OCI-LY7 (cell line): ENCODE data around the gene KRT86.

Experiments used
- CTCF ChIP-seq: fragments of 200-600 bp; sonication (generic); conservative IDR thresholded peaks from 2 replicates; pipeline ENCODE4 v1.5.1; 2014; ENCODE audit warnings: mild to moderate bottlenecking, antibody characterized with exemption, low read length, moderate library complexity, mixed read lengths
- EZH2phosphoT487 ChIP-seq: fragments of 200-600 bp; sonication (generic); IDR thresholded peaks from 2 replicates; pipeline ENCODE4 v1.6.1; 2018; ENCODE audit warnings: low read depth, borderline replicate concordance, mild to moderate bottlenecking, mixed run types, antibody characterized with exemption, low read length, moderate library complexity, mixed read lengths

GRCh38 chr12:52342781-52343490, 68.5 kb downstream of the KRT86 start:
- TF ChIP-seq CTCF (no peak), EZH2phosphoT487 (no peak)
